HG03095 (cell line): Measurements from ENCODE around the gene CRP.
"Not testable (repeated sequence)": the region's sequence is repeated elsewhere in the genome, so short reads cannot be mapped to it uniquely, and the experiment has no call there.

Experiments used
- ATAC-seq: cut with Tn5 transposase; IDR thresholded peaks from one replicate; pipeline ENCODE4 v1.9.1; 2021; ENCODE audit warnings: moderate library complexity; ENCODE audit not compliant: unreplicated experiment

CRP gene

DNA sequence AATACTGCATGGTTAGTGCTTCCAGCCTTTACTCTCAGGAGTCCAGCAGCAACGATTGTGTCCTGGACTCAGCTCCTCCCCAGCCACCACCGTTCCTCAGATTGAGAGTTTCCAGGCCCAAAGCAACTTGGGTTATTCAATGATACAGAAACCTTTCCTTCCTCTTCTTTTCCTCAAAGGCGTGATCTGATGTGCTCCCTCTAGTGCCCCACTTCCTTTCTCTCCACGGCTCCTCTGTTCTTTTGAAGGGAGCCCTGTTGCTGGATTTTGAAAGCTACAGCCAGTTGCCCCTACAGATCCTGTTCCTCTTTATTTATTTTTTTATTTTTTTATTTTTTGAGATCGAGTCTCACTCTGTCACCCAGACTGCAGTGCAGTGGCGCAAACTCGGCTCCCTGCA is 14.1 kb downstream of the CRP start:
- no peak for ATAC-seq

DNA sequence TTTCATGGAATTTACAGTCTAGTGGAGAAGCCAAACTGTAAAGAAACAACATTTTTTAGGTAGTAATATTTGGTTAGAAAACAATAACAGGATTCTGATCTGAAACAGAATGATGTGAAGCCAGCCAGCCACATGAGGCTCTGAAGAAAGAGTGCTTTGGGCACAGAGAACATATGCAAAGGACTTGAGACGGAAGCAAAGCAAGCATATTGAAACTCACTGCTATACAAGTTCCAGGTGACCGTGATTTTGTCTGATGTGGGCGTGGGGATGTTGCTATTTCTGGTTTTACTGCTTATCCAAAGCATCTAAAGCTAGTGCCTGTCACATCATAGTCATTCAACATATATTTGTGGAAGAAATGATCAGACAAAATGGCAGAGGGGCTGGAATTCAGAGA is 14.7 kb downstream of the CRP start:
- ATAC-seq: no peak

DNA sequence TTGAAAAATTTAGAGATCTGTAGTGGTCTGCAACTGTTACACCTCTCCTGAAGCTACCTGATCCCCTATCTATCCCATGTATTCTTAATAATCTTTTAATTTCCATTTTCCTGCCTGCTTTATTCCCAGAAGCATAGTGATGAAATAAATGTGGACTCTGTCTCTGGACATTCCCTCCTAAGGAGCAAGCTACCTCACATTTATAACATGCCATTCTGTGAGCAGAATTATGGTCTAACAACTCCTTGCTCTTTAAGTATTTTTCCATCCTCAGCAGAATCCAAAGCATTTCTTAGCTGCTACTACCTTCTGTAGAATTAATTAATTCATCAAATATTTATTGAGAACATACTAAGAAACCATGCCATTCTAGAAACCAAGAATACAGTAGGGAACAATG is 15.1 kb downstream of the CRP start:
- ATAC-seq: no peak

DNA sequence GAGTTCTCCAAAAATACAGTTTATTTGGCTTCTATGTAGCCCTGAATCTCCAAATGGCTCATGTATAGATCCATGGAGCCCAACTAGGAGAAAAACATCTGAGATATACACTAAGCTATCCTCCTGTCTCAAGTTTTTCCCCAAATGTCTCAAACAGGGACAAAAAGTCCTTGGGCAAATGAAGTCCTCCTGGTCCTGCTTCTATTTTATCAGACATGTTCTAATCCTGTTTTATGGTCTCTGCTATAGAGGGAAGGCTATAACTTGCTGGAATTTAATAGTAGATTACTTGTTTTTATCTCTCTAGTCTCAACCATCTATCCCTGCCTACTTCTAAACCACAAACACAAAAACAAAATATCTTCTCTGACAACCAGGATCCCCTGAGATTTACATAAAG is 26.9 kb downstream of the CRP start:
- no peak for ATAC-seq

DNA sequence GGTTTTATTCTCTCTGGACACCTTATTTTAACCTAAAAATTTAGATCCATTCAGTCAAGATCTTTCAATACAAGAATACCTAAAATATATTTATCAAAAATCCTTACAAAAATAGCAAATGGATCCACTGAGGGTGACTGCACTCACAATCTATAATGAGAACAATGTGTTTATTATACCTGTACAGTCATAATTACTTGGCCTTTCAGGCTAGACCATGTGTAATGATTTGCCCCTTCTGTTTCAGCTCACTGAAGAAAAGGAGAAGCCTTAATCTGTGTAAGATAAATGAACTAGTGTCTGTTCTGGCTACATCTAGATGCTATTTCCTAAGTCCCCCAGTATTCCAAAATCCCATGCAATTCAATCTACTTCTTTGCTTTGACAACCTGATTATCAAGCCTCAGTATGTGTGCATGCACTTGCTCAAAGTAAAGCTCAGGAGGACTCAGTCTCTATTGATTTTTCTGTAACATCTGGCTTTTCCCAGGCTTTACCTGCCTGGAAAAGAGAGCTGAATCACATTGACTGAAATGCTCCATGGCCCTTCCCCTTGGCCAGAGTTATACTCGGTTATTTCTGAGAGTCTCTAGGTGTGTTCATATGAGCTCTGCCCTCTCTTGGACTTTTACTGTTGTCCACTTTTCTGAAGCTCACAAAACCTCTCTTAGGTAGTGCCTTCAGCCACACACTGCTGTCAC is 27.6 kb downstream of the CRP start:
- no peak for ATAC-seq

DNA sequence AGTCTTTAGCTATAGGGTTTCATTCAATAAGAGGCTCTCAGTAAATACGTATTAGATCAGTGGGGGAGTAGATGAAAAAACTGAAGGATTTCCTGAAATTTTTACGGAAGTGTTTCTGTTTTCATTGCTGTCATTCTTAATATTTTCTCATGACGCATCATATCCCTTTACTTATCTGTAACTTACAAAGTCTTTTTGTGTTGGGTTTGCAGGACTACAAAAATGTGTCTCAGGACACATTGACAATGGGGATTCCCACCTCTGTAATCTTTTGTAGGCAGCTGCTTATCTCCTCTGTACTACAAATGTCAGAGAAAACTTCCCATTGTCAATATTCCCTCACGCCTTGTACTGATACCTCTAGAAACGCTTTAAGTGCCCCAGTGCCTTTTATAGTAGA is 35.5 kb downstream of the CRP start:
- no peak for ATAC-seq

DNA sequence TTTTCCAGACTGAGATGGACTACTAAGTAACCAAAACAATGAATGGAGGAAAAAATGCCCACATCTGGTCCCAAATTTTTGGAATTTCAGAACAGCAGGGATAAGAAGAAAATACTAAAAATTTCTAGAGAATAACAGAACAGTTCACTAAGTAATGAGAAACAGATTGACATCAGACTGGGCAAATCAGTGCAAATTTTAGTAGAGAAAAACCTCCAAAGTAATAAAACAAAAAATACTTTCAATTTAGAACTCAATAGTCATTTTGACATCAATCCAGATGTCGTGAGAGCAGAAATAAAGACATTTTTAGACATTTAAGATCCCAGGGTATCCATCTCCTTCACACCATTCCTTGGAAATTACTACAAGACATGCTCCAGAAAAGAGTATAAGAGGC is 39.3 kb downstream of the CRP start:
- ATAC-seq: no peak

DNA sequence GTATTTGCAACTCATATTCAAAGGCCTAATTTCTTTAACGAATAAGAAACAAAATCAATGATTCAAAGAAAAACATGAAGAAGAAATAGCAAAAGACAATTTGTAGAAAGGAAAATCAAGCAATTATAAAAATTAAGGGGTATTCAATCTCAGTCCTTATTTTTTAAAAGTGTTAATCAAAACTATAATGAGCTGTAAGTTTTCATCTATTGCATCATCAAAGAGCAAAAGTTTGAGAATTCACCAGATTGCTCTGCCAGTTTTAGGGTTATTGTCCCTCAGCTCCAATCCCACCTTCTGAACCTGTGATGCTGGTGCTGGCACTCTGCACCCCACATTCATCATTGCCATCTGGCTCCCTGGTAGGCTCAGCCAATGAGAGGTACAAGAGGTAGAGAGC is 42.0 kb downstream of the CRP start:
- ATAC-seq: not testable (repeated sequence)

DNA sequence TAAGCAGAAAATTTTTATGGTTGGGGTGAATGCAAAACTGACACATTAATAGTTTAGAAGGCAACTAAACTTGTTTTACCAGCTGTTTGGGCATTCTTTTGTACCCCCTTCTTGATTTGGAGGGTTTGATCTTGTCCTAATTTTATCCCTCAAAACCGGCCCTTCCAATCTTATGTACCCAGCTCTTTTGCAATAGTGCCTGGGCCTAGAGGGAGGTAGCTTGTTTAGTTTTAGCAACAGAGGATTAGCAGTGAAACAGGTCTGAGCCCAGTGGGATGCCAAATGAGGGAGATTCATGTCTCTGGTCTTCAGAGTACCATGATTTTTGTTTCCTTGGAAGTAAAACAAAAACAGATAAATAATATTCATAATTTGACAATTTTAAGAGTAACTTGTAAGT is 45.1 kb downstream of the CRP start:
- no peak for ATAC-seq

DNA sequence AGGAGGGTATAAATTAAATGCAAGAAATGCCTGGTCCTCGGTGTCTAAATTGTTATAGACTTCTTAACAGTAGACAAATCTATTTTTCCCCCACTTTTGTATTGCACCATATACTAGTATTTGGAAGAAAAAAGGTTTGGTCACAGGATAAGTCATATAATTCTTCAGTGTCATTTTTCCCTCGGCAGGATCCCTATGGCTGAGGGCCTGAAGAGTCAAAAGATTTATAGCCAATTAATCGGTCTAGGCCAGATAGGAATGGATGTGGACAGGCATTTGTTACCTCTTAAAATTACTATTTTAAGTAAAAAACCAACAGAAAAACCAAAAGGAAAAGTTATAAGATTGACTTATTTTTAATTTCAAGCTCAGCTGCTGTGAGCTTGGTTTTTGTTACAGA is 45.6 kb downstream of the CRP start:
- no peak for ATAC-seq

DNA sequence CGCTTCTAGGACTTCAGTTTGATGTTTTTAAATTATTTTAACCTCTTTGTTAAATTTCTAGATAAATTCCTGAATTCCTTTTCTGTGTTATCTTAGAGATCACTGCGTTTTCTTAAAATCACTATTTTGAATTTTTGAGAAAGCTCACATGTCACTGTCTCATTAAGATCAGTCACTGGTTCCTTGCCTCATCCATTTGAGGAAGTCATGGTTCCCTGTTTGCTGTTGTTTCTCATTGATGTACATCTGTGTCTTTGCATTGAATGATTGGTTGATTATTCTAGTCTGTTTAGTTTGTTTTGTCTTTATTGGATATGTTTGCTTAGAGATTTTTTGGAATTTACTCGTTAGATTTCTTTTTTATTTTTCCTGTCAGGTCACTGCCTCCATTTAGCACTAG is 50.1 kb downstream of the CRP start:
- no peak for ATAC-seq

DNA sequence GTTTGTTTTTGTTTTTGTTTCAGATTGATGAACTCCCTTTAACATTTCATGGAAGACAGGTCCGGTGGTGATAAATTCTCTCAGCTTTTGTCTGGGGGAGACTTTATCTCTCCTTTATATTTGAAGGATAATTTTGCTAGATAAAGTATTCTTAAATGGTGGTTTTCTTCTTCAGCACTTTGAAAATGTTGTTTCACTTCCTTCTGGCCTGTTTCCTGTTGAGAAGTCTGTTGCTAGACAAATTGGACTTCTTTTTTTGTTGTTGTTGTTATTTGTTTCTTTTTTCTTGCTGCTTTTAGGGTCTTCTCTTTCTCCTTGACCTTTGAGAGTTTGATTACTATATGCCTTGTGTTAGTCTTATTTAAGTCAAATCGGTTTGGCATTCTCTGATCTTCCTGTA is 50.8 kb downstream of the CRP start:
- no peak for ATAC-seq
